ENCODE data around the gene COQ10B. TPM values are rescaled to one million over a fixed set of nuclear protein-coding genes. Genes with fewer than 3 reads are reported as not detected.

The COQ10B gene
- total RNA-seq, 2 experiments from 2014 or later: 14.0 to 14.6 TPM

- peaks cover 23% of the 10 kb centered on the region for H3K36me3 Mint-ChIP-seq (ENCODE audit: low read depth)
- POLR2A ChIA-PET: interaction anchor here (0.6 to 3.8 kb wide), 15 partner anchors 10 to 578 kb away, joined by 3 to 37 read pairs (median 4); partner anchors contain the start of genes COQ10B, HSPD1 and HSPE1
- CTCF ChIA-PET: interaction anchor here (1.2 to 1.9 kb wide), 2 partner anchors 11 to 18 kb away, joined by 3 to 6 read pairs; no protein-coding TSS in a partner anchor
- peaks cover 37% of the 10 kb centered on the region for H3K4me1 Mint-ChIP-seq (ENCODE audit: low read depth)
- ATAC-seq: peak; percentile 96
- H3K27ac Mint-ChIP-seq: peak within 1 kb of the TSS; percentile 100
- TF ChIP-seq CTCF (IDR thresholded peaks at IDR 0.05): no peak
- H3K27me3 Mint-ChIP-seq: no peaks in the 10 kb centered on the region
- DNase-seq: peak; percentile 100
- H3K4me3 Mint-ChIP-seq: peak within 1 kb of the TSS; percentile 82
- intact Hi-C loops (cut with micrococcal nuclease): loop anchor here (1.0 to 10.0 kb wide), 4 partner anchors 18 to 340 kb away; partner anchors contain the start of genes COQ10B, HSPE1 and MARS2
- H3K9me3 Mint-ChIP-seq: no peaks in the 10 kb centered on the region
Observed at GRCh38 chr2:197434541-197435513, 18.5 kb upstream of the COQ10B start, which contains the start of gene SF3B1. SF3B1 (minus strand) TSS chr2:197435028; CDS start chr2:197434999, 29 bp downstream.

GRCh38 chr2:197435598-197436420 lies 17.5 kb upstream of the COQ10B start:
- intact Hi-C loops (cut with micrococcal nuclease): loop anchor here (1.0 to 10.0 kb wide), 3 partner anchors 17 to 339 kb away; partner anchors contain the start of genes COQ10B and MARS2
- Mint-ChIP-seq H3K27ac (peak overlapping the region; percentile 100), H3K4me1 (ENCODE audit: low read depth) (peaks cover 27% of the 10 kb centered on the region), H3K36me3 (ENCODE audit: low read depth) (peaks cover 16% of the 10 kb centered on the region), H3K9me3 (no peaks in the 10 kb centered on the region), H3K4me3 (peak overlapping the region; percentile 82), H3K27me3 (no peaks in the 10 kb centered on the region)
- no peak for ATAC-seq
- DNase-seq: no peak
- ChIA-PET CTCF (interaction anchor here (1.9 kb wide), 1 partner anchor 17 kb away, joined by 6 read pairs; no protein-coding TSS in a partner anchor), POLR2A (interaction anchor here (0.6 to 3.8 kb wide), 9 partner anchors 11 to 579 kb away, joined by 3 to 37 read pairs (median 5); partner anchors contain the start of genes COQ10B, HSPD1 and HSPE1)
- TF ChIP-seq CTCF (IDR thresholded peaks at IDR 0.05): no peak

GRCh38 chr2:197437380-197437779 lies 16.0 kb upstream of the COQ10B start:
- ATAC-seq: no peak
- intact Hi-C loops (cut with micrococcal nuclease): loop anchor here (10.0 kb wide), 2 partner anchors 267 to 337 kb away; partner anchors contain the start of gene MARS2
- Mint-ChIP-seq H3K27ac (no peak overlapping the region), H3K4me1 (ENCODE audit: low read depth) (peaks cover 15% of the 10 kb centered on the region), H3K4me3 (no peak overlapping the region), H3K27me3 (no peaks in the 10 kb centered on the region), H3K36me3 (ENCODE audit: low read depth) (peaks cover 10% of the 10 kb centered on the region), H3K9me3 (no peaks in the 10 kb centered on the region)
- DNase-seq: no peak
- CTCF ChIA-PET: no interaction called here
- TF ChIP-seq CTCF (IDR thresholded peaks at IDR 0.05): no peak
- POLR2A ChIA-PET: interaction anchor here (0.6 to 1.5 kb wide), 2 partner anchors 310 to 510 kb away, joined by 3 to 4 read pairs; no protein-coding TSS in a partner anchor

GRCh38 chr2:197442857-197443256 lies 10.5 kb upstream of the COQ10B start:
- ChIA-PET CTCF (interaction anchor here (1.0 kb wide), 1 partner anchor 9 kb away, joined by 3 read pairs; no protein-coding TSS in a partner anchor), POLR2A (interaction anchor here (0.6 to 1.6 kb wide), 4 partner anchors 8 to 122 kb away, joined by 3 to 5 read pairs (median 4); no protein-coding TSS in a partner anchor)
- no peaks in the 10 kb centered on the region for H3K9me3 Mint-ChIP-seq
- no peaks in the 10 kb centered on the region for H3K4me1 Mint-ChIP-seq (ENCODE audit: low read depth)
- intact Hi-C loops (cut with micrococcal nuclease): no loop called here
- no peaks in the 10 kb centered on the region for H3K36me3 Mint-ChIP-seq (ENCODE audit: low read depth)
- H3K4me3 Mint-ChIP-seq: no peak overlapping the region
- ATAC-seq (no peak), DNase-seq (no peak)
- no peak for TF ChIP-seq CTCF (IDR thresholded peaks at IDR 0.05)
- no peaks in the 10 kb centered on the region for H3K27me3 Mint-ChIP-seq
- no peak overlapping the region for H3K27ac Mint-ChIP-seq

All from activated CD8-positive, alpha-beta T cell treated with anti-CD3 and anti-CD28 coated beads for 36 hours (primary cell).